Thyroid gland (tissue), 4 donors: ENCODE data around the gene LDAF1. TPM values are rescaled to one million over a fixed set of nuclear protein-coding genes. Genes with fewer than 3 reads are reported as not detected.

ENCODE experiments used
- DNase-seq, 2 donors: peaks; one replicate each; pipeline ENCODE4 v3.0.0-alpha.2; 2019
- H3K27ac ChIP-seq, 3 donors: fragments of 200-600 bp; sonication (generic); 1 replicate in 2 of 3; 2 replicates in 1 of 3; pipeline ENCODE4 v1.5.1; 2016 to 2019; ENCODE audit warnings: mild to moderate bottlenecking in 1 of 3, moderate library complexity in 1 of 3
- H3K27me3 ChIP-seq: fragments of 200-600 bp; sonication (generic); one replicate; pipeline ENCODE4 v1.5.1; 2019
- H3K36me3 ChIP-seq, 2 donors: fragments of 200-600 bp; sonication (generic); one replicate each; pipeline ENCODE4 v1.5.1; 2016 to 2019
- H3K4me1 ChIP-seq, 2 donors: fragments of 200-600 bp; sonication (generic); one replicate each; pipeline ENCODE4 v1.5.1; 2017 to 2019
- H3K4me3 ChIP-seq, 3 donors: fragments of 200-600 bp; sonication (generic); replicated peaks in 1 of 3; 1 replicate in 2 of 3; 2 replicates in 1 of 3; pipeline ENCODE4 v1.5.1; 2016; ENCODE audit warnings: mild to moderate bottlenecking in 1 of 3
- H3K9me3 ChIP-seq: fragments of 200-600 bp; sonication (generic); one replicate; pipeline ENCODE4 v1.5.1; 2017
- POLR2A ChIP-seq, 2 donors: fragments of 450-650 bp; IDR thresholded peaks; one replicate each; pipeline ENCODE4 v1.6.1; 2017; ENCODE audit warnings: antibody characterized with exemption in 2 of 2, mild to moderate bottlenecking in 2 of 2, moderate library complexity in 1 of 2
- WGBS, 2 donors: methylation state at CpG; one replicate each; pipeline ENCODE4 v1.1.5; 2017; 5-methylcytosine and 5-hydroxymethylcytosine counted together
- intact Hi-C: fragments of 100-400 bp; cut with DNase I; formaldehyde crosslinking; loops from one replicate; pipeline ENCODE4 v1.15.1; 2023
- total RNA-seq, 4 donors: library from RNA; depleted of rRNA; stranded (reverse); fragments of >200 nt; gene quantifications; one replicate each; pipeline ENCODE4 v1.2.3, GENCODE V29; 2016
- TF ChIP-seq, protein P1 (sequence below), 6 experiments: fragments of 200-600 bp in 3 of 6; fragments of 450-650 bp in 3 of 6; sonication (generic) in 3 of 6; IDR thresholded peaks; one replicate each; pipeline ENCODE4 v1.5.1; 2016 to 2019; ENCODE audit warnings: antibody characterized with exemption in 6 of 6, mild to moderate bottlenecking in 2 of 6, inconsistent platforms in 1 of 6, moderate library complexity in 1 of 6

The LDAF1 gene
- total RNA-seq, 4 donors from 2014 or later: 23.0 to 84.0 (median 68.2) TPM

DNA sequence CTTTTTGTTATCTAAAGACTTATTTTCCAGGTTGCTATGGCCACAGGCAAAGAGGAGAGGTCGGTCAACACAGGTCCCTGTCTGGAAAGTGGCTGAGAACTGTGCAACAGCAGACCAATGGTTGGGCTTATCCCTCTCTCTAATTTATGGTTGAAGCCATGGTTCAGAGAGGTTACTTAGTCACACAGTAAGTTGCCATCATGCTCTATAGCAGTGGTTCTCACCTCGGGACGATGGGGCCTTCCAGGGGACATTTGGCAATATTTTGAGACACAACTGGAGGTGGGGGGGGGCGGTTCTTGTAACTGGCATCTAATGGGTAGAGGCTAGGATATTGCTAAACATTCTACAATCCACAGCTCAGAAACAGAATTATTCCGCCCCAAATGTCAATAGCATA, 842 bp upstream of the LDAF1 start:
- TF ChIP-seq POLR2A (IDR thresholded peaks at IDR 0.05): no peak
- TF ChIP-seq, protein P1, sequence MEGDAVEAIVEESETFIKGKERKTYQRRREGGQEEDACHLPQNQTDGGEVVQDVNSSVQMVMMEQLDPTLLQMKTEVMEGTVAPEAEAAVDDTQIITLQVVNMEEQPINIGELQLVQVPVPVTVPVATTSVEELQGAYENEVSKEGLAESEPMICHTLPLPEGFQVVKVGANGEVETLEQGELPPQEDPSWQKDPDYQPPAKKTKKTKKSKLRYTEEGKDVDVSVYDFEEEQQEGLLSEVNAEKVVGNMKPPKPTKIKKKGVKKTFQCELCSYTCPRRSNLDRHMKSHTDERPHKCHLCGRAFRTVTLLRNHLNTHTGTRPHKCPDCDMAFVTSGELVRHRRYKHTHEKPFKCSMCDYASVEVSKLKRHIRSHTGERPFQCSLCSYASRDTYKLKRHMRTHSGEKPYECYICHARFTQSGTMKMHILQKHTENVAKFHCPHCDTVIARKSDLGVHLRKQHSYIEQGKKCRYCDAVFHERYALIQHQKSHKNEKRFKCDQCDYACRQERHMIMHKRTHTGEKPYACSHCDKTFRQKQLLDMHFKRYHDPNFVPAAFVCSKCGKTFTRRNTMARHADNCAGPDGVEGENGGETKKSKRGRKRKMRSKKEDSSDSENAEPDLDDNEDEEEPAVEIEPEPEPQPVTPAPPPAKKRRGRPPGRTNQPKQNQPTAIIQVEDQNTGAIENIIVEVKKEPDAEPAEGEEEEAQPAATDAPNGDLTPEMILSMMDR (IDR thresholded peaks at IDR 0.05): no peak
- H3K36me3 ChIP-seq: peaks cover 0 to 10% of the 10 kb centered on the region in 2 donors
- 84 to 85% methylated on average over 5 of the region's 5 CpGs for WGBS, 2 donors
- DNase-seq: no peak
- H3K4me1 ChIP-seq: peaks cover 26 to 33% of the 10 kb centered on the region in 2 donors
- no peaks in the 10 kb centered on the region for H3K27me3 ChIP-seq
- intact Hi-C loops: loop anchor here (5.0 to 10.0 kb wide), 2 partner anchors 145 to 367 kb away; no protein-coding TSS in a partner anchor
- peak overlapping the region in 2 of 3 donors; percentile 79 to 90 for H3K27ac ChIP-seq
- no peaks in the 10 kb centered on the region for H3K9me3 ChIP-seq
- no peak overlapping the region for H3K4me3 ChIP-seq

DNA sequence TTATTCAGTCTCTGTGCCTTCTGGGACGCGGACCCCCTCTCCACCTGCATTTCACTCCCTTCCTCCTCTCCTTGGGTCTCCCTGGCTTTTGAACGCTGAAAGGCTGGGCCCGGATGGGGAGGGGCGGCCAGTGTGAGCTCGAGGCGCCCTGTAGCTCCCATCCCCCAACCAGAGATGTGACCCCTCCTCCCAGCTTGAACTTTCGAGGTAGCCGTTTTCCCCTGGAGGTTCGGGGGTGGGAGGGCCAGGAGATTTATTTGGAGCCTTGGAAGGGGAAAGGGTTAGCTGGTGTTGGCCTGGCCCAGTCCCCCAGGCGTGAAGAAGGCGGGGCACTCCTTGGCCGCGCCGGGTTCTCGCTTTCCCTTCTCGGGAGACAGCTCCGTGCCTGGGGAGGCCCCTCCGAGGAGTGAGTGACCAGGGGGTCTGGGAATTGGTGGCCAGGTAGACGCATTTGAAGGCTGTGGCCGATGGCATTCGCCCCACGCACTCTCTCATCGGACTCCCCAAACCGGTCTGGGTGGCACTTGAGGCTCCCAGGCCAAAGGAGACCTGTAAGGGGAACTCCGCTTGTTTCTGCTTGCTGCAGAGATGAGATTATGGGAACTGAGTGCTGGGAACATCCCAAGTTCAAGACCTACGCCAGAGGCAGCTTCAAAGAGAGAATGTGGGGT, 942 bp downstream of the LDAF1 start:
- H3K27ac ChIP-seq: peak overlapping the region; percentile 79 to 90 (median 81)
- no peaks in the 10 kb centered on the region for H3K9me3 ChIP-seq
- H3K36me3 ChIP-seq: peaks cover 0 to 10% of the 10 kb centered on the region in 2 donors
- H3K4me1 ChIP-seq: peaks cover 32 to 42% of the 10 kb centered on the region in 2 donors
- peak in 1 of 2 donors; percentile 39 for TF ChIP-seq POLR2A (IDR thresholded peaks at IDR 0.05)
- TF ChIP-seq, protein P1 (IDR thresholded peaks at IDR 0.05): no peak
- WGBS, 2 donors: 2 to 5% methylated on average over 16 to 26 of the region's 27 CpGs
- no peaks in the 10 kb centered on the region for H3K27me3 ChIP-seq
- H3K4me3 ChIP-seq: peak overlapping the region; percentile 63 to 88 (median 84)
- intact Hi-C loops: loop anchor here (5.0 to 10.0 kb wide), 2 partner anchors 143 to 365 kb away; no protein-coding TSS in a partner anchor
- DNase-seq: peak; percentile 78 to 80

DNA sequence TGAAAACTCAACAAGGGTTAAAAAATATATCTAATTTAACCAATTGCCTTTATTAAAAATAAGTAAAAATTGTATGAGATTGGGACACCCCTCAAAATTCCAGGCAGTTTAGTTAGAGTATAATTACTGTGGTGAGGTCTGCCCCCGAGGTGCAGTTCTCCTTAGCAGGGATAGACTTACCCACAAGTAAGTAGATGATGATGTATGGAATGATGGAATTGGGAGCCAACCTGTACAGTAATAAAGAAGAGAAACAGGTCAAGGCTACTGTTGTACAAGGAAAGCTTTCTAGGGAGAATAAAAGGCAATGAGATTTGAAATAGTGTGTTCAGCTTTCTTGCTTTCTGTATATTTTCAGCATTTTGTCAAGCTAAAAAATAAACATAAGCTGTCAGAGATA, 1.8 kb downstream of the LDAF1 start:
- no peak for DNase-seq
- H3K36me3 ChIP-seq: peaks cover 5 to 16% of the 10 kb centered on the region in 2 donors
- no peaks in the 10 kb centered on the region for H3K9me3 ChIP-seq
- 58 to 63% methylated on average over 1 of the region's 1 CpG for WGBS, 2 donors
- intact Hi-C loops: no loop called here
- peaks cover 32 to 42% of the 10 kb centered on the region in 2 donors for H3K4me1 ChIP-seq
- no peaks in the 10 kb centered on the region for H3K27me3 ChIP-seq
- no peak for TF ChIP-seq POLR2A (IDR thresholded peaks at IDR 0.05)
- TF ChIP-seq, protein P1 (IDR thresholded peaks at IDR 0.05): no peak
- H3K4me3 ChIP-seq: no peak overlapping the region
- H3K27ac ChIP-seq: peak overlapping the region; percentile 61 to 90 (median 81)

DNA sequence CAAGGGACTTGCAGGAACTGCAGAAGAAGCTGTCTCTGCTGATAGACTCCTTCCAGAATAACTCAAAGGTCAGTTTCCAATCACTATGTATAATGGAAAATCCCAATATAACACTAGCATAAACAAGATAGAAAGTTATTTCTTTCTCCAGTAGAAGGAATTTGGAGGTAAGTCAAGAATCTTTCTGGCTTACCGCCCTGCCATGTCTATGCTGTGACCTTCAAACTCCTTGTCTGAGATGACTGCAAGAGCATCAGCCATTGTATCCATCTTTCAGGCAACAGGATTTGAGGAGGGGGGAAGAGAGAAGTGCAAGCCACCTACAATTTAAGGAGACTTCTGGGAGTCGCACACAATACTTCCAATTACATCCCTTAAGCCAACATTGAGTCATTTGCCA, 2.7 kb downstream of the LDAF1 start:
- no peaks in the 10 kb centered on the region for H3K27me3 ChIP-seq
- H3K4me1 ChIP-seq: peaks cover 32 to 42% of the 10 kb centered on the region in 2 donors
- 67 to 82% methylated on average over 2 of the region's 2 CpGs for WGBS, 2 donors
- H3K36me3 ChIP-seq: peaks cover 8 to 16% of the 10 kb centered on the region in 2 donors
- intact Hi-C loops: no loop called here
- no peak overlapping the region for H3K4me3 ChIP-seq
- H3K27ac ChIP-seq: peak overlapping the region in 1 of 3 donors; percentile 61
- no peak for TF ChIP-seq POLR2A (IDR thresholded peaks at IDR 0.05)
- TF ChIP-seq, protein P1 (IDR thresholded peaks at IDR 0.05): no peak
- H3K9me3 ChIP-seq: no peaks in the 10 kb centered on the region
- DNase-seq: peak in 1 of 2 donors; percentile 29

DNA sequence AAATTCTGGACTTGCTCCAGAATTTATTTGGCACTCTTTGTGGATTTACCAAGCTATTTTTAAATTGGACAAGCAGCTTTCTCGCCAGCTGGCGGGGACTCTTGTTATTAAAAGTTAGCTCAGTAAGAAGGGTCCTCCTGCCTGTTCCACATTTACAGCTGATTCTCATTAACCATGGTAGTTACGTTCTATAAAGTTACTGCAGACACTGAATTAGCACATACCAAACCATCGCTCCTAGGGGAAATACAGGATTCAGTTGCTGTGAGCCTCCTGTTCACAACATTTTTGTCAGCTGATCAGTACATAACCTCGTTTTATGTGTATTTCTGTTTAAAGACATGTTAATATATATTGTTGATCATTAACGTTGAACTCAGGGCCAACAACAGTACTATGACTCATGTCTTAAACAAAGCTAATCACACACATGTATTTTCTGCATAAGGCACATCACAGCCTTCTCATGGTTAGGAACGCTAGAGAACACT, 4.2 kb downstream of the LDAF1 start:
- intact Hi-C loops: no loop called here
- Histone ChIP-seq H3K27me3 (no peaks in the 10 kb centered on the region), H3K4me3 (no peak overlapping the region), H3K9me3 (no peaks in the 10 kb centered on the region), H3K36me3 (peaks cover 18 to 25% of the 10 kb centered on the region in 2 donors), H3K27ac (peak overlapping the region in 2 of 3 donors; percentile 7), H3K4me1 (peaks cover 32 to 41% of the 10 kb centered on the region in 2 donors)
- WGBS, 2 donors: 56 to 69% methylated on average over 7 of the region's 7 CpGs
- TF ChIP-seq, protein P1 (IDR thresholded peaks at IDR 0.05): no peak
- no peak for TF ChIP-seq POLR2A (IDR thresholded peaks at IDR 0.05)
- peak; percentile 31 to 72 for DNase-seq
